ENCODE results near the gene CDKL1.

CDKL1 gene

DNA sequence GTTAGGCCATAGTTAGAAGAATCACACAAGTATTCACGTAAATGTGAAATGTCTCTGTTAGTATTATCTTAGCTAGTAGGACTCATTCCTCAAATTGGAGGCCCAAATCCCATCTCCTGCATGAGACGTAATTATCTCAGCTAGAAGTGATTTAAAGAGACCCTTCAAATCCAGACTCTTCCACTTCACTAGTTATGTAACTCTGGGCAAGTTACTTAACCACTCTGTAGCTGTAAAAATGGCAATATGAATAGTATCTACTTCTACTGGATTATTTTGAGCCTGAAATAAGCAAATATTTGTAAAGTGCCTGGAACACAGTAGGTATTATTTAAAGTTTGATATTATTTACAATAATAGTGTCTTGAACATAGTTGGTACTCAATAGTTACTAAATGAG lies 28.4 kb upstream of the CDKL1 start:
- no peaks in the 10 kb centered on the region for H3K4me1 ChIP-seq (ENCODE audit: low read depth, poor library complexity, severe bottlenecking)
- no peaks in the 10 kb centered on the region for H3K36me3 ChIP-seq (ENCODE audit: insufficient read depth)
- no peak for TF ChIP-seq CTCF (conservative IDR thresholded peaks at IDR 0.05; ENCODE audit: low read depth, low read length)
- no peaks in the 10 kb centered on the region for H3K27me3 ChIP-seq (ENCODE audit: insufficient read depth, low read depth)
- H3K27ac ChIP-seq = no peak overlapping the region
- H4K20me1 ChIP-seq (ENCODE audit: insufficient read depth) = no peaks in the 10 kb centered on the region
- no peaks in the 10 kb centered on the region for H3K79me2 ChIP-seq (ENCODE audit: insufficient read depth, low read depth)
- no peak overlapping the region for H3K4me3 ChIP-seq (IDR thresholded peaks at IDR 0.05; ENCODE audit: insufficient read depth, low read depth, low read length)
- H3K4me2 ChIP-seq = no peak overlapping the region
- no peak overlapping the region for H3K9ac ChIP-seq
- no peak overlapping the region for H2AFZ ChIP-seq (ENCODE audit: low read depth)

DNA sequence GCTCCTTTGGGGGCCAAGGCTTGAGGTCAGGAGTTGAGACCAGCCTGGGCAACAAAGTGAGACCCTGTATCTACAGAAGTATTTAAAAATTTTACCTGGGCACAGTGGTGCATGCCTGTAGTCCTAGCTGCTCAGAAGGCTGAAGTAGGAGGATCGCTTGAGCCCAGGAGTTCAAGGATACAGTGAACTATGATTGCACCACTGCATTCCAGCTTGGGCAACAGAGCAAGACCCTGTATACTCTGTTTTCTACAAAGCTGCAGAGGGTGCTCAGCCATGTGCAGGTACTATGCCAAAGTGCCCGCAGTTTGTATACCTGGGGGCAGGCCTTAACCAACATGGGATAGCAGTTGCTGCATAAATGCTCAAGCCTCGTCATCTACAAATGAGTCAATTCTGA lies 26.8 kb upstream of the CDKL1 start:
- H3K4me3 ChIP-seq (IDR thresholded peaks at IDR 0.05; ENCODE audit: insufficient read depth, low read depth, low read length) = no peak overlapping the region
- H3K36me3 ChIP-seq (ENCODE audit: insufficient read depth) = no peaks in the 10 kb centered on the region
- H3K4me2 ChIP-seq = no peak overlapping the region
- H3K27ac ChIP-seq = no peak overlapping the region
- no peak overlapping the region for H2AFZ ChIP-seq (ENCODE audit: low read depth)
- no peaks in the 10 kb centered on the region for H4K20me1 ChIP-seq (ENCODE audit: insufficient read depth)
- H3K4me1 ChIP-seq (ENCODE audit: low read depth, poor library complexity, severe bottlenecking) = no peaks in the 10 kb centered on the region
- TF ChIP-seq CTCF (conservative IDR thresholded peaks at IDR 0.05; ENCODE audit: low read depth, low read length) = no peak
- H3K79me2 ChIP-seq (ENCODE audit: insufficient read depth, low read depth) = no peaks in the 10 kb centered on the region
- H3K27me3 ChIP-seq (ENCODE audit: insufficient read depth, low read depth) = no peaks in the 10 kb centered on the region
- no peak overlapping the region for H3K9ac ChIP-seq

DNA sequence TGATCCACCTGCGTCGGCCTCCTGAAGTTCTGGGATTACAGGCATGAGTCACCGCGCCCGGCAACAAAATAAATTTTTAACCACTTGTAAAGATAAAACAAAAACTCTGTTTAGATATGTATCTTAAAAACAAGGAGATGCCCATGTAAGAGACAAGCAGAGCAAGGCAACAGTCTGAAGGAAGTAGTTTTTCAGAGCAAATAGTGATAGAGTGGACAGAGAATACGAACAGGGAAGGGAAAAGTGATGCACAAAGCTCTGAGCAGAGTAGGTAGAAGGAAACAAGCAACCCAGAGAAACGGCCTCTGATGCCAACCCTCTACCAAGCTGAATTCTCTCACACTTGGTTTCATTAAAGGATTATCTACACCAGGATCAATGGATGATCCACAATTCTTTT lies 24.8 kb upstream of the CDKL1 start:
- Histone ChIP-seq H3K4me2 (no peak overlapping the region), H3K4me3 (IDR thresholded peaks at IDR 0.05; ENCODE audit: insufficient read depth, low read depth, low read length) (no peak overlapping the region), H3K27me3 (ENCODE audit: insufficient read depth, low read depth) (no peaks in the 10 kb centered on the region), H3K4me1 (ENCODE audit: low read depth, poor library complexity, severe bottlenecking) (no peaks in the 10 kb centered on the region), H3K36me3 (ENCODE audit: insufficient read depth) (no peaks in the 10 kb centered on the region), H3K9ac (no peak overlapping the region), H4K20me1 (ENCODE audit: insufficient read depth) (no peaks in the 10 kb centered on the region), H3K27ac (no peak overlapping the region), H3K79me2 (ENCODE audit: insufficient read depth, low read depth) (no peaks in the 10 kb centered on the region), H2AFZ (ENCODE audit: low read depth) (no peak overlapping the region)
- no peak for TF ChIP-seq CTCF (conservative IDR thresholded peaks at IDR 0.05; ENCODE audit: low read depth, low read length)

GRCh38 chr14:50417853-50418252 lies 21.2 kb upstream of the CDKL1 start:
- Histone ChIP-seq H2AFZ (ENCODE audit: low read depth) (no peak overlapping the region), H3K4me2 (no peak overlapping the region), H3K27me3 (ENCODE audit: insufficient read depth, low read depth) (no peaks in the 10 kb centered on the region), H3K27ac (no peak overlapping the region), H4K20me1 (ENCODE audit: insufficient read depth) (no peaks in the 10 kb centered on the region), H3K36me3 (ENCODE audit: insufficient read depth) (no peaks in the 10 kb centered on the region), H3K4me3 (IDR thresholded peaks at IDR 0.05; ENCODE audit: insufficient read depth, low read depth, low read length) (no peak overlapping the region), H3K4me1 (ENCODE audit: low read depth, poor library complexity, severe bottlenecking) (no peaks in the 10 kb centered on the region), H3K79me2 (ENCODE audit: insufficient read depth, low read depth) (no peaks in the 10 kb centered on the region), H3K9ac (no peak overlapping the region)
- TF ChIP-seq CTCF (conservative IDR thresholded peaks at IDR 0.05; ENCODE audit: low read depth, low read length) = no peak

DNA sequence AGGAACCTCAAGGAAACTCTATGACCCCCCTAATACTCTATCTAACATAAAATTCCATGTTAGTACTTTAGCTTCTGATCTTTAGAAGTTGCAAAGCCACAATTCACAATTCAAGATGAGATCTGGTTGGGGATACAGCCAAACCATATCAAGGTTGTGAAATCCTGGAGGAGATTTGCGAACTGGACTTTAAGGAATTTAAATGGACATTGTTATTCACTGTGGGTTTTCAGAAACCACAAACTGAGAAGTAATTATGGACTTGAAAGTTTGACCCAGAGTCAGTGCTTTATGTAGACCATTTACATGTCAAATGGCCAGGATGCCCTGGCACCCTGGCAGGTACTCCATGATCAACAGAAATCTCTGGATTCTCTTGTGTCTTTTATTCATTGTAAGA lies 14.2 kb upstream of the CDKL1 start:
- no peak for TF ChIP-seq CTCF (conservative IDR thresholded peaks at IDR 0.05; ENCODE audit: low read depth, low read length)
- Histone ChIP-seq H3K4me1 (ENCODE audit: low read depth, poor library complexity, severe bottlenecking) (no peaks in the 10 kb centered on the region), H3K4me3 (IDR thresholded peaks at IDR 0.05; ENCODE audit: insufficient read depth, low read depth, low read length) (no peak overlapping the region), H3K79me2 (ENCODE audit: insufficient read depth, low read depth) (no peaks in the 10 kb centered on the region), H3K4me2 (no peak overlapping the region), H3K27ac (no peak overlapping the region), H3K27me3 (ENCODE audit: insufficient read depth, low read depth) (no peaks in the 10 kb centered on the region), H3K9ac (no peak overlapping the region), H4K20me1 (ENCODE audit: insufficient read depth) (no peaks in the 10 kb centered on the region), H3K36me3 (ENCODE audit: insufficient read depth) (no peaks in the 10 kb centered on the region), H2AFZ (ENCODE audit: low read depth) (no peak overlapping the region)

All from KMS-11 (cell line).